Osteoblast (primary cell): ENCODE data around the gene DCUN1D2. TPM values are rescaled to one million over a fixed set of nuclear protein-coding genes. Genes with fewer than 3 reads are reported as not detected.

Experiments used
- DNase-seq: peaks from one replicate; pipeline ENCODE4 v3.0.0; 2011; ENCODE audit warnings: low spot score, mixed read lengths; ENCODE audit not compliant: insufficient read length; ENCODE audit errors: missing footprints
- H2AFZ ChIP-seq: 2 replicates; pipeline ENCODE4 v1.6.0; 2011; ENCODE audit warnings: mild to moderate bottlenecking, low read length
- H3K27ac ChIP-seq: 2 replicates; pipeline ENCODE4 v1.5.1; 2011; ENCODE audit warnings: mild to moderate bottlenecking, low read depth, low read length, moderate library complexity
- H3K27me3 ChIP-seq: 2 replicates; pipeline ENCODE4 v1.6.0; 2012; ENCODE audit warnings: mild to moderate bottlenecking, control low read depth, inconsistent platforms, low read length, moderate library complexity; ENCODE audit not compliant: insufficient read depth
- H3K36me3 ChIP-seq: 2 replicates; pipeline ENCODE4 v1.5.1; 2011; ENCODE audit warnings: mild to moderate bottlenecking, low read length, control low read depth, moderate library complexity; ENCODE audit not compliant: insufficient read depth
- H3K4me1 ChIP-seq: 2 replicates; pipeline ENCODE4 v1.5.1; 2011; ENCODE audit warnings: mild to moderate bottlenecking, low read length, control low read depth, moderate library complexity; ENCODE audit not compliant: insufficient read depth
- H3K4me2 ChIP-seq: 2 replicates; pipeline ENCODE4 v1.6.0; 2011; ENCODE audit warnings: mild to moderate bottlenecking, low read length; ENCODE audit not compliant: insufficient read depth
- H3K4me3 ChIP-seq: fragments of 200-600 bp; sonication (generic); 3 replicates; pipeline ENCODE4 v1.5.1; 2012; ENCODE audit warnings: mild to moderate bottlenecking, low read length, inconsistent platforms; ENCODE audit not compliant: insufficient read depth
- H3K79me2 ChIP-seq: 2 replicates; pipeline ENCODE4 v1.6.0; 2012; ENCODE audit warnings: mild to moderate bottlenecking, low read length, control low read depth, inconsistent platforms; ENCODE audit not compliant: insufficient read depth
- H3K9me3 ChIP-seq: 2 replicates; pipeline ENCODE4 v1.5.1; 2011; ENCODE audit warnings: low read depth, low read length, control low read depth
- H4K20me1 ChIP-seq: 2 replicates; pipeline ENCODE4 v1.6.0; 2012; ENCODE audit warnings: mild to moderate bottlenecking, low read length, control low read depth; ENCODE audit not compliant: insufficient read depth
- CTCF ChIP-seq: IDR thresholded peaks from 2 replicates; pipeline ENCODE4 v1.5.1; 2011; ENCODE audit warnings: mild to moderate bottlenecking, low read depth, low read length, moderate library complexity; ENCODE audit errors: extremely low read depth
- total RNA-seq: library from RNA; depleted of rRNA; stranded (reverse); fragments of >200 nt; gene quantifications from 2 replicates; pipeline ENCODE4 v1.2.3, GENCODE V29; 2012

The DCUN1D2 gene
- total RNA-seq = 12.1 and 14.8 TPM in 2 replicates

- Histone ChIP-seq H3K36me3 (peaks cover 19% of the 10 kb centered on the region), H3K4me3 (peak within 1 kb of the TSS; percentile 83), H3K79me2 (peaks cover 84% of the 10 kb centered on the region), H3K4me1 (peaks cover 43% of the 10 kb centered on the region), H2AFZ (peak within 1 kb of the TSS; percentile 68), H4K20me1 (peaks cover 39% of the 10 kb centered on the region), H3K4me2 (peak within 1 kb of the TSS; percentile 99), H3K27me3 (no peaks in the 10 kb centered on the region), H3K9me3 (no peaks in the 10 kb centered on the region), H3K27ac (peak within 1 kb of the TSS; percentile 75)
- DNase-seq = peak; percentile 100
- TF ChIP-seq CTCF = no peak
These were observed at the start of gene DCUN1D2 for GRCh38 chr13:113490496-113491417. TSS of gene DCUN1D2 (minus strand) at chr13:113490711. CDS start at chr13:113490669, 42 bp downstream.

GRCh38 chr13:113539822-113540221 is 49.3 kb upstream of the DCUN1D2 start:
- DNase-seq = no peak
- H3K27me3 ChIP-seq = no peaks in the 10 kb centered on the region
- no peak overlapping the region for H3K27ac ChIP-seq
- H3K9me3 ChIP-seq = no peaks in the 10 kb centered on the region
- no peaks in the 10 kb centered on the region for H3K4me1 ChIP-seq
- no peak overlapping the region for H3K4me3 ChIP-seq
- H3K4me2 ChIP-seq = no peak overlapping the region
- H4K20me1 ChIP-seq = peaks cover 12% of the 10 kb centered on the region
- H3K79me2 ChIP-seq = peaks cover 56% of the 10 kb centered on the region
- no peak overlapping the region for H2AFZ ChIP-seq
- peaks cover 54% of the 10 kb centered on the region for H3K36me3 ChIP-seq
- TF ChIP-seq CTCF = no peak

GRCh38 chr13:113539176-113539575 is 48.7 kb upstream of the DCUN1D2 start:
- Histone ChIP-seq H3K4me1 (no peaks in the 10 kb centered on the region), H3K79me2 (peaks cover 49% of the 10 kb centered on the region)
- DNase-seq = no peak

More at GRCh38 chr13:113539176-113539575, 48.7 kb upstream of the DCUN1D2 start:
- Histone ChIP-seq H3K9me3 (no peaks in the 10 kb centered on the region), H3K27ac (no peak overlapping the region), H2AFZ (no peak overlapping the region), H3K36me3 (peaks cover 49% of the 10 kb centered on the region), H3K4me2 (no peak overlapping the region), H3K4me3 (no peak overlapping the region), H3K27me3 (no peaks in the 10 kb centered on the region), H4K20me1 (peaks cover 7% of the 10 kb centered on the region)
- no peak for TF ChIP-seq CTCF
